Bronchial epithelial cell (primary cell): ENCODE results near the gene HIP1. TPM values are rescaled to one million over a fixed set of nuclear protein-coding genes. Genes with fewer than 3 reads are reported as not detected.
"Not testable (repeated sequence)": the region's sequence is repeated elsewhere in the genome, so short reads cannot be mapped to it uniquely, and the experiment has no call there.

Source experiments
- DNase-seq: peaks from one replicate; pipeline ENCODE4 v3.0.0-alpha.2; 2010; ENCODE audit warnings: low read depth
- FAIRE-seq: peaks from 2 replicates; lab custom pipeline; 2011; peaks lifted over from hg19 to GRCh38; lab: Jason Lieb, UNC
- H3K27me3 ChIP-seq: 2 replicates; pipeline ENCODE4 v1.5.1; 2011; ENCODE audit warnings: low read length; ENCODE audit not compliant: control insufficient read depth, insufficient read depth
- H3K36me3 ChIP-seq: 2 replicates; pipeline ENCODE4 v1.5.1; 2011; ENCODE audit warnings: low read length; ENCODE audit not compliant: control insufficient read depth, insufficient read depth
- H3K4me3 ChIP-seq: 2 replicates; pipeline ENCODE4 v1.5.1; 2011; ENCODE audit warnings: mild to moderate bottlenecking, low read depth, low read length, control low read depth
- total RNA-seq: library from RNA; depleted of rRNA; stranded (reverse); fragments of >200 nt; gene quantifications from 2 replicates; pipeline ENCODE4 v1.2.1, GENCODE V29; 2014
- TF ChIP-seq, protein P1 (sequence below): IDR thresholded peaks from 2 replicates; pipeline ENCODE4 v1.5.1; 2011; ENCODE audit warnings: mild to moderate bottlenecking, moderate library complexity, low read length, control low read depth, inconsistent platforms; ENCODE audit not compliant: insufficient read depth, severe bottlenecking

The HIP1 gene
- total RNA-seq, 1 donor from 2014 or later, result 3.2 TPM

DNA sequence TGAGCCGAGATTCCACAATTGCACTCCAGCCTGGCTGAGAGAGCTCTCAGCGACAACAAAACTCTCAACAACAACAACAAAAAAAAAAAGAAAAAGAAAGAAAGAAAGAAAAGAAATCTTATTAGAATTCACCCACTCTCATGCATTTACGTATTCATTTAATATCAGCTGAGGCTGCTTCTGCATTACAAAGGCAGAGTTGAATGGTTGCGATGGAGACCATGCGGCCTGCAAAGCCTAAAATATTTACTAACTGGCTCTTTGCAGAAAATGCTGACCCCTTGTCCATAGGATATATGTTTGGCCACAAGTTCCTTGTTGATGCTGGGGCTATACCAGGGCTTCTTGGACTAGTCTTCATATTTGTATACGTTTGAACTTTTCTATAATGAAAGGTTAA is 137.2 kb downstream of the HIP1 start:
- TF ChIP-seq, protein P1, sequence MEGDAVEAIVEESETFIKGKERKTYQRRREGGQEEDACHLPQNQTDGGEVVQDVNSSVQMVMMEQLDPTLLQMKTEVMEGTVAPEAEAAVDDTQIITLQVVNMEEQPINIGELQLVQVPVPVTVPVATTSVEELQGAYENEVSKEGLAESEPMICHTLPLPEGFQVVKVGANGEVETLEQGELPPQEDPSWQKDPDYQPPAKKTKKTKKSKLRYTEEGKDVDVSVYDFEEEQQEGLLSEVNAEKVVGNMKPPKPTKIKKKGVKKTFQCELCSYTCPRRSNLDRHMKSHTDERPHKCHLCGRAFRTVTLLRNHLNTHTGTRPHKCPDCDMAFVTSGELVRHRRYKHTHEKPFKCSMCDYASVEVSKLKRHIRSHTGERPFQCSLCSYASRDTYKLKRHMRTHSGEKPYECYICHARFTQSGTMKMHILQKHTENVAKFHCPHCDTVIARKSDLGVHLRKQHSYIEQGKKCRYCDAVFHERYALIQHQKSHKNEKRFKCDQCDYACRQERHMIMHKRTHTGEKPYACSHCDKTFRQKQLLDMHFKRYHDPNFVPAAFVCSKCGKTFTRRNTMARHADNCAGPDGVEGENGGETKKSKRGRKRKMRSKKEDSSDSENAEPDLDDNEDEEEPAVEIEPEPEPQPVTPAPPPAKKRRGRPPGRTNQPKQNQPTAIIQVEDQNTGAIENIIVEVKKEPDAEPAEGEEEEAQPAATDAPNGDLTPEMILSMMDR, result no peak
- no peak overlapping the region for H3K4me3 ChIP-seq
- no peaks in the 10 kb centered on the region for H3K36me3 ChIP-seq
- no peak for FAIRE-seq
- DNase-seq, result no peak
- no peaks in the 10 kb centered on the region for H3K27me3 ChIP-seq

DNA sequence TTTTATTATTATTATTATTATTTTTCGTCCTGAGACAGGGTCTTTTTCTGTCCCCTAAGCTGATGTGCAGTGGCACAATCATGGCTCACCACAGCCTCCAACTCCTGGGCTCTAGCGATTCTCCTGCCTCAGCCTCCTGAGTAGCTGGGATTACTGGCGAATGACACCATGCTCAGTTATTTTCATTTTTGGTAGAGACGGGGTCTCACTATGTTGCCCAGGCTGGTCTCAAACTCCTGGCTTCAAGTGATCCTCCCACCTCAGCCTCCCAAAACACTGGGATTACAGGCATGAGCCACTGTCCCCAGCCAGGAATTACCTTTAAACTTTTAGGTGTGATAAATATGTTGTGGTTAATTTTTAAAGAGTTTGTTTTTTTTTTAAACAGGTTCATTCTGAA is 138.0 kb downstream of the HIP1 start:
- FAIRE-seq, H3K27me3 ChIP-seq, H3K36me3 ChIP-seq, H3K4me3 ChIP-seq, DNase-seq: not testable (repeated sequence)

DNA sequence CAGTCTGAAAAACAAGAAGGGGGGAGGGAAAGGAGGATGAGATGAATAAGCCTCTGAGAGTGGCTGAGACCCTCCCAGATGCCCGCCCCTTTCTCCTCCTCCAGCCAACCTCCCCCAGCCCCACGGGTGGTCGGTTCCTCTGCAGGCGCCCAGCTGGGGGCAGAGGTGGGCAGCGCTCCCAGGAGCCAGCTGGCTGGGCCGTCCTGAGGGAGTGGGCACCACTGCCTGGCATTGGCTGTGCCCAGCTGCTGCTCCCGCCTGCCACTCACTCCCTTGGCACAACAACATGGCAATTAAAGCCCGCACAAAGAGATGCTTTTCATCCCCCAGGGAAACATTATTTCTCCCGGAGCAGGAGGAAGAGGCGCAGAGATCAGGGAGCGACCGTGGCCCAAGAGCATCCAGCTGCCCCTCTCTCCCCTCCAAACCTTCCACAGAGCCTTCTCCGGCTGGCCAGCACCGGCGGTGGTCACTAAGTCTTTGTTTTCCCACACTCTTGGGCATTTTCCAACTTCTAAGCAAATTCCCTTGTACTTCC is 139.4 kb downstream of the HIP1 start:
- TF ChIP-seq, protein P1, result no peak
- FAIRE-seq (no peak), DNase-seq (no peak)
- H3K4me3 ChIP-seq, result no peak overlapping the region
- no peaks in the 10 kb centered on the region for H3K27me3 ChIP-seq
- H3K36me3 ChIP-seq, result no peaks in the 10 kb centered on the region

DNA sequence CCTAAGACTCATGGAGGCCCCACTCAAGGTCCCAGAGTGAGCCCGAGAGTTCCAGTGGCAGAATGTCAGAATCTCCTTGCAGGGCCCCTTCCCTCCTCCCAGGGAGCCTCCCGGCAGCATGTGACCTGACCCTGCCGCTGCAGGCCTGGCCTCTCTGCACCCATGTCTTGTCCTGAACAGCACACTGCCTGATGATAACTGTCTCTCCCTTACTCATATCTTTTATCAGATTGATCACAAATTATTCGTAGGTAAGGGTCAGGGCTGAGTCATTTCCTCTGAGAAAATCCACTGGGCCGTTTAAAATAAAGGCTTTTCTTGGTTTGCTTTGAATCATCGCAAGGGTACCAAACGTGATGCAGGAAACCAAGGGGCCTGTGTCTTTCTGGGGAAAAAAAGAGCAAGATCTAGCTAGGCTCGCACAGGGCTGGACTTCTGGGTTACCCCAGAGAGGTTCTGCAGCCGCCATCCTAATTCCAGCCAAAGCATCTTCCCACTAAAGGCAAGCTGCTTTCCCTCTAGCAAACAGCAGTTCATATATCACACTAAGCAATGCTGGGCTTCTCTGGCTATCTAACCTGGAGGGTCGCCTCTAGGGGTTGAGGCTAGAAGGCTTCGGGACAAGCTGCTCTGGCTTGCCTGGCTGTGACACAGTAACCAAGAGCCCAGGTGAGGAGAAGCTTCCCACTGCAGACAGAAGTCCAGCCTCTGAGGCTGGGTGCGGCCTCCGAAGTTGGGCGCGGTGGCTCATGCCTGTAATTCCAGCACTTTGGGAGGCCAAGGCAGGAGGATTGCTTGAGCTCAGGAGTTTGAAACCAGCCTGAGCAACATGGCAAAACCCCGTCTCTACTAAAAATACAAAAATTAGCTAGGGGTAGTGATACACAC is 141.8 kb downstream of the HIP1 start:
- FAIRE-seq, result no peak
- TF ChIP-seq, protein P1, result no peak
- H3K36me3 ChIP-seq, result no peaks in the 10 kb centered on the region
- no peaks in the 10 kb centered on the region for H3K27me3 ChIP-seq
- DNase-seq, result peak; percentile 37
- H3K4me3 ChIP-seq, result no peak overlapping the region

DNA sequence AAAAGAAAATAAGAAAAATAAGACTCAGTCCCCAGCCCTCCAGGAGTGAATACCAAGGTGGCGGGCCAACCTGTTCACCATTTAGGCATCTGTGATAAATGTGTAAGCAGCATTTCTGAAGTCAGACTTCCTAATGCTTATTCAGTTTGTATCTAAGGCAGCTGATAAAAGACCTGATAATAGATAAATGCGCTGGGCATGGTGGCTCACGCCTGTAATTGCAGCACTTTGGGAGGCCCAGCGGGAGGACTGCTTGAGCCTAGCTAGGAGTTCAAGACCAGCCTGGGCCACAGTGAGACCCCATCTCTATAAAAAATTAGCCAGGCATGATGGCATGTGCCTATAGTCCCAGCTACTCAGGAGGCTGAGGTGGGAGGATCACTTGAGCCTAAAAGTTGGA is 143.0 kb downstream of the HIP1 start:
- Histone ChIP-seq H3K27me3 (no peaks in the 10 kb centered on the region), H3K36me3 (no peaks in the 10 kb centered on the region), H3K4me3 (no peak overlapping the region)
- DNase-seq, result no peak
- no peak for FAIRE-seq
- TF ChIP-seq, protein P1, result no peak

GRCh38 chr7:75593500-75594184 is 145.1 kb downstream of the HIP1 start:
- FAIRE-seq, H3K36me3 ChIP-seq, DNase-seq, H3K4me3 ChIP-seq, H3K27me3 ChIP-seq: not testable (repeated sequence)
